Measurements from ENCODE around the gene NRXN3. TPM values are rescaled to one million over a fixed set of nuclear protein-coding genes. Genes with fewer than 3 reads are reported as not detected.

The NRXN3 gene
- total and polyA plus RNA-seq, 2 donors (not counting 1 experiment from before 2014, with no cell fraction given), result not detected

DNA sequence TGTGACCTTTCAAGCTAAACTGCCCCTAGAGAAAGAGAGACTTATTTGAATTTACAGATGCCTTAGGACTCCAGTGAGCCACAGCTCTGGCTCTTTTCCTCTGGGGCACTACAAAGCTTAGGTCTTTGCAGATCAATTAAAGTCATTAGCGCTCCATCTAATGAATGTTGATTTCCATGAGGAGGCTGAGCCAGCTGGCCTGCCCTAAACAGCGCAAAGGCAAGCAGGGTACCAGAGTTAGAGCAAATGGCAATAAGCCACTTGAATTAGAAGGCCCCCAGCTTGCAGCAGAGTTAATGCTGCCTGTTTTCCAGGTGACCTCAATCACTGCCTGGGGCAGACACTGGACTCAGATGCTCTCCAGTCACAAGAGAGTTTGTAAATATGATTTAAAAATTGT is 1345.8 kb downstream of the NRXN3 start:
- H3K27ac ChIP-seq (ENCODE audit: low read length in 2 of 2), result no peak overlapping the region
- TF ChIP-seq CTCF (IDR thresholded peaks at IDR 0.05) (no peak), EZH2 (IDR thresholded peaks at IDR 0.05; ENCODE audit: borderline replicate concordance, insufficient read depth, low read depth, low read length, poor library complexity, severe bottlenecking) (no peak)
- H3K4me1 ChIP-seq (ENCODE audit: control insufficient read depth in 2 of 2, insufficient read depth in 2 of 2, low read length in 2 of 2), result no peaks in the 10 kb centered on the region
- H3K79me2 ChIP-seq (ENCODE audit: control insufficient read depth, insufficient read depth, low read length), result no peaks in the 10 kb centered on the region
- H3K4me3 ChIP-seq (ENCODE audit: control extremely low read depth in 1 of 5, extremely low read depth in 1 of 5, insufficient read depth in 1 of 5, low read depth in 2 of 5, low read length in 4 of 5), result no peak overlapping the region
- H2AFZ ChIP-seq (ENCODE audit: insufficient read depth, low read depth, low read length, poor library complexity, severe bottlenecking), result no peak overlapping the region
- H3K9me3 ChIP-seq (ENCODE audit: control extremely low read depth in 1 of 3, control insufficient read depth in 2 of 3, insufficient read depth in 1 of 3, low read length in 2 of 3), result no peaks in the 10 kb centered on the region
- Mint-ChIP-seq H3K4me1 (no peaks in the 10 kb centered on the region), H3K27ac (no peak overlapping the region), H3K27me3 (no peaks in the 10 kb centered on the region), H3K9me3 (ENCODE audit: insufficient read depth) (peaks cover 3% of the 10 kb centered on the region), H3K4me3 (no peak overlapping the region)
- intact Hi-C loops (cut with micrococcal nuclease), result no loop called here
- 80% methylated on average over 2 of the region's 2 CpGs for WGBS (ENCODE audit: insufficient coverage)
- no peaks in the 10 kb centered on the region for H3K36me3 ChIP-seq (replicated peaks in 1 of 2; ENCODE audit: control extremely low read depth in 1 of 2, control insufficient read depth in 1 of 2, extremely low read depth in 1 of 2, insufficient read depth in 2 of 2, low read length in 1 of 2)
- ATAC-seq (ENCODE audit: low read depth) (no peak), DNase-seq (no peak)
- no peaks in the 10 kb centered on the region for H3K27me3 ChIP-seq (replicated peaks in 1 of 4; ENCODE audit: control extremely low read depth in 1 of 4, control insufficient read depth in 3 of 4, insufficient read depth in 4 of 4, low read length in 3 of 4)
- no peak overlapping the region for H3K4me2 ChIP-seq (replicated peaks; ENCODE audit: low read depth, low read length, poor library complexity, severe bottlenecking)
- ChIA-PET CTCF (no interaction called here), POLR2A (no interaction called here)
- no peak overlapping the region for H3K9ac ChIP-seq (ENCODE audit: low read length)
- H4K20me1 ChIP-seq (ENCODE audit: control insufficient read depth, insufficient read depth, low read length, poor library complexity, severe bottlenecking), result no peaks in the 10 kb centered on the region

- POLR2A ChIA-PET, result no interaction called here
- no peaks in the 10 kb centered on the region for H4K20me1 ChIP-seq (ENCODE audit: control insufficient read depth, insufficient read depth, low read length, poor library complexity, severe bottlenecking)
- no peaks in the 10 kb centered on the region for H3K27me3 ChIP-seq (replicated peaks in 1 of 4; ENCODE audit: control extremely low read depth in 1 of 4, control insufficient read depth in 3 of 4, insufficient read depth in 4 of 4, low read length in 3 of 4)
- H3K4me1 ChIP-seq (ENCODE audit: control insufficient read depth in 2 of 2, insufficient read depth in 2 of 2, low read length in 2 of 2), result no peaks in the 10 kb centered on the region
- H3K4me3 ChIP-seq (ENCODE audit: control extremely low read depth in 1 of 5, extremely low read depth in 1 of 5, insufficient read depth in 1 of 5, low read depth in 2 of 5, low read length in 4 of 5), result no peak overlapping the region
- CTCF ChIA-PET, result no interaction called here
- no peak overlapping the region for H3K4me2 ChIP-seq (replicated peaks; ENCODE audit: low read depth, low read length, poor library complexity, severe bottlenecking)
- H3K9ac ChIP-seq (ENCODE audit: low read length), result no peak overlapping the region
- DNase-seq, result no peak
- H3K79me2 ChIP-seq (ENCODE audit: control insufficient read depth, insufficient read depth, low read length), result no peaks in the 10 kb centered on the region
- H3K27ac ChIP-seq (ENCODE audit: low read length in 2 of 2), result no peak overlapping the region
- no peak for ATAC-seq (ENCODE audit: low read depth)
- TF ChIP-seq CTCF (IDR thresholded peaks at IDR 0.05) (no peak), EZH2 (IDR thresholded peaks at IDR 0.05; ENCODE audit: borderline replicate concordance, insufficient read depth, low read depth, low read length, poor library complexity, severe bottlenecking) (no peak)
- no peaks in the 10 kb centered on the region for H3K27me3 Mint-ChIP-seq
- 92% methylated on average over 2 of the region's 3 CpGs for WGBS (ENCODE audit: insufficient coverage)
- H3K4me3 Mint-ChIP-seq, result no peak overlapping the region
- H3K9me3 Mint-ChIP-seq (ENCODE audit: insufficient read depth), result peaks cover 2% of the 10 kb centered on the region
- H2AFZ ChIP-seq (ENCODE audit: insufficient read depth, low read depth, low read length, poor library complexity, severe bottlenecking), result no peak overlapping the region
- no peaks in the 10 kb centered on the region for H3K36me3 ChIP-seq (replicated peaks in 1 of 2; ENCODE audit: control extremely low read depth in 1 of 2, control insufficient read depth in 1 of 2, extremely low read depth in 1 of 2, insufficient read depth in 2 of 2, low read length in 1 of 2)
- H3K9me3 ChIP-seq (ENCODE audit: control extremely low read depth in 1 of 3, control insufficient read depth in 2 of 3, insufficient read depth in 1 of 3, low read length in 2 of 3), result no peaks in the 10 kb centered on the region
- H3K4me1 Mint-ChIP-seq, result no peaks in the 10 kb centered on the region
- H3K27ac Mint-ChIP-seq, result no peak overlapping the region
- intact Hi-C loops (cut with micrococcal nuclease), result no loop called here
Observed at GRCh38 chr14:79525416-79525815, 1355.2 kb downstream of the NRXN3 start.
